RWPE2 (cell line): ENCODE results near the gene ZFYVE27.

Source experiments
- ATAC-seq: fragments of 200-7000 bp; cut with Tn5 transposase; 3 replicates; pipeline ENCODE4 v1.9.1; 2021; ENCODE audit warnings: low read depth
- DNase-seq: peaks from one replicate; pipeline ENCODE4 v3.0.0-alpha.2; 2020; ENCODE audit warnings: low spot score
- H3K27ac ChIP-seq: fragments of 450-650 bp; 2 replicates; pipeline ENCODE4 v1.5.1; 2017; ENCODE audit warnings: mild to moderate bottlenecking; ENCODE audit not compliant: poor library complexity, severe bottlenecking
- H3K27me3 ChIP-seq: fragments of 250-450 bp; sonication (Bioruptor Pico); 2 replicates; pipeline ENCODE4 v1.5.1; 2021; ENCODE audit warnings: mild to moderate bottlenecking, moderate library complexity; ENCODE audit not compliant: insufficient read depth, poor library complexity, severe bottlenecking
- H3K36me3 ChIP-seq: fragments of 250-450 bp; sonication (Bioruptor Pico); 2 replicates; pipeline ENCODE4 v1.5.1; 2020; ENCODE audit warnings: low read depth, mild to moderate bottlenecking, moderate library complexity
- H3K4me1 ChIP-seq: fragments of 250-450 bp; sonication (Bioruptor Pico); 2 replicates; pipeline ENCODE4 v1.5.1; 2021; ENCODE audit warnings: mild to moderate bottlenecking, moderate library complexity; ENCODE audit not compliant: insufficient read depth, poor library complexity, severe bottlenecking
- H3K4me3 ChIP-seq: fragments of 250-450 bp; sonication (Bioruptor Pico); 2 replicates; pipeline ENCODE4 v1.5.1; 2021; ENCODE audit warnings: mild to moderate bottlenecking, moderate library complexity; ENCODE audit not compliant: severe bottlenecking
- H3K9me3 ChIP-seq: fragments of 250-450 bp; sonication (Bioruptor Pico); 2 replicates; pipeline ENCODE4 v1.5.1; 2021; ENCODE audit warnings: mild to moderate bottlenecking, moderate library complexity; ENCODE audit not compliant: severe bottlenecking
- TF ChIP-seq, protein P1 (sequence below): fragments of 450-650 bp; IDR thresholded peaks from one replicate; pipeline ENCODE4 v1.5.1; 2017; ENCODE audit warnings: mild to moderate bottlenecking, moderate library complexity; ENCODE audit not compliant: poor library complexity, severe bottlenecking

ZFYVE27 gene

DNA sequence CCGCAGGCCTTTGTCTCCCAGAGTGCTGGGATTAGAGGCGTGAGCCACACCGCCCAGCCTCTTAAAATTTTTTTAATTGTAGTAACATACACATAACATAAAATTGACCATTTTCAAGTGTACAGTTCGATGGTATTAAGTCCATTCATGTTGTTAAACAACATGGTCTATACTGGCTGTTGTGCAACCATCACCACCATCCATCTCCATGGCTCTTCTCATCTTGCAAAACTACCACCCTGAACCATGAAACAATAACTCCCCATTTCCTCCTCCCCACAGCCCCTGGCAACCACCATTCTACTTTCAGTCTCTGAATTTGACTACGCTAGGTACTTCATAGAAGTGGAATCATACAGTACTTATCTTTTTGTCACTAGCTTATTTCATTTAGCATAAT, 7.9 kb upstream of the ZFYVE27 start:
- H3K27me3 ChIP-seq, result no peaks in the 10 kb centered on the region
- H3K9me3 ChIP-seq, result no peaks in the 10 kb centered on the region
- peaks cover 15% of the 10 kb centered on the region for H3K4me1 ChIP-seq
- H3K4me3 ChIP-seq, result no peak overlapping the region
- ATAC-seq (no peak), DNase-seq (no peak)
- TF ChIP-seq, protein P1, sequence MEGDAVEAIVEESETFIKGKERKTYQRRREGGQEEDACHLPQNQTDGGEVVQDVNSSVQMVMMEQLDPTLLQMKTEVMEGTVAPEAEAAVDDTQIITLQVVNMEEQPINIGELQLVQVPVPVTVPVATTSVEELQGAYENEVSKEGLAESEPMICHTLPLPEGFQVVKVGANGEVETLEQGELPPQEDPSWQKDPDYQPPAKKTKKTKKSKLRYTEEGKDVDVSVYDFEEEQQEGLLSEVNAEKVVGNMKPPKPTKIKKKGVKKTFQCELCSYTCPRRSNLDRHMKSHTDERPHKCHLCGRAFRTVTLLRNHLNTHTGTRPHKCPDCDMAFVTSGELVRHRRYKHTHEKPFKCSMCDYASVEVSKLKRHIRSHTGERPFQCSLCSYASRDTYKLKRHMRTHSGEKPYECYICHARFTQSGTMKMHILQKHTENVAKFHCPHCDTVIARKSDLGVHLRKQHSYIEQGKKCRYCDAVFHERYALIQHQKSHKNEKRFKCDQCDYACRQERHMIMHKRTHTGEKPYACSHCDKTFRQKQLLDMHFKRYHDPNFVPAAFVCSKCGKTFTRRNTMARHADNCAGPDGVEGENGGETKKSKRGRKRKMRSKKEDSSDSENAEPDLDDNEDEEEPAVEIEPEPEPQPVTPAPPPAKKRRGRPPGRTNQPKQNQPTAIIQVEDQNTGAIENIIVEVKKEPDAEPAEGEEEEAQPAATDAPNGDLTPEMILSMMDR, result no peak
- no peaks in the 10 kb centered on the region for H3K36me3 ChIP-seq
- H3K27ac ChIP-seq, result no peak overlapping the region

DNA sequence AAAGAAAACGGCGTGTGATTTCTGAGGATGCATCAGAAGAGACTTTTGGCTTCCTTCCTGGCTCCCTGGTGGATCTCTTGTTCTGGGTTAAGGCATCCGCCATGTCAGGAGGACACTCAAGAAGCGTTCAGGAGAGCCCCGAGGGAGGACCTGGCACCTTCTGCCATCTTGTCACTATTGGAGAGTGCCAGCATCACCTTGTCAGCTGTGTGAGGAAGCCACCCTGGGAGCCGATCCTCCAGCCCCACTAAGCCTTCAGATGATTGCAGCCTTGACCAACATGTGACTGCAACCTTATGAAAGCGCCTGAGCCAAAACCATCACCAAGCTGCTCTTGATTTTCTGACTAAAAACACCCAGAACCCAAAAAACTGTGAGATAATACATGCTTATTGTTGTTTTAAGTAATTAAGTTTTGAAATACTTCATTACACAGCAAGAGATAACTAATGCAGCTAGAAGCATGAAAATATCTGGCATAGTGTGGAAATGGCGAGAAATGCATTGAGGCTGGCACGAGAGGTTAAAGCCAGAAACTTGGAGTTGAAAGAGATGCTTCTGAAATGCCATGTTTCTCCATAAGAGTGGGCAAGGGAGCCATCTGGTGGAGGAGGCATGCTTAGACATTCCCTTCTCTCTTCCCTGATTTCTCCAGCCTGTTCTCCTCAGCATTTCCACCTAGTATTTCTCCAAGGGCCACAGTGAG, 5.4 kb upstream of the ZFYVE27 start:
- peaks cover under 1% of the 10 kb centered on the region for H3K4me1 ChIP-seq
- H3K27ac ChIP-seq, result no peak overlapping the region
- no peaks in the 10 kb centered on the region for H3K27me3 ChIP-seq
- no peak overlapping the region for H3K4me3 ChIP-seq
- TF ChIP-seq, protein P1, result peak; percentile 90
- no peaks in the 10 kb centered on the region for H3K9me3 ChIP-seq
- no peaks in the 10 kb centered on the region for H3K36me3 ChIP-seq
- no peak for DNase-seq
- ATAC-seq, result peak; percentile 76

DNA sequence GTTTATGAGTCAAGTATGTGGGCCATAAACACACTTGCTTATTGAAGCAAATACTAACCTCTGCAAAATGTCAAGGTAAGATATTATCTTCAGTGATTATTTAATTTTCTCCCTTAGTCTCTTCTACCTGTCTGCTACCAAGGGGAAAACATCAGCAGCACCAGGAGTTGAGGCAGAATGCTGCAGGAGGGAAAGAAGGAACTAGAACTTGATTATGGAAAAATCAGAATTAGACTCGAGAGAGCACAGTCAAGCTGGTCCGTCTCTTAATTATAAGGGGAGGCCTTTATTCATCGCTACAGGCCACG, 4.9 kb upstream of the ZFYVE27 start:
- Histone ChIP-seq H3K9me3 (no peaks in the 10 kb centered on the region), H3K27me3 (no peaks in the 10 kb centered on the region), H3K4me3 (no peak overlapping the region), H3K4me1 (no peaks in the 10 kb centered on the region), H3K36me3 (no peaks in the 10 kb centered on the region), H3K27ac (no peak overlapping the region)
- no peak for ATAC-seq
- DNase-seq, result no peak
- TF ChIP-seq, protein P1, result peak; percentile 69

DNA sequence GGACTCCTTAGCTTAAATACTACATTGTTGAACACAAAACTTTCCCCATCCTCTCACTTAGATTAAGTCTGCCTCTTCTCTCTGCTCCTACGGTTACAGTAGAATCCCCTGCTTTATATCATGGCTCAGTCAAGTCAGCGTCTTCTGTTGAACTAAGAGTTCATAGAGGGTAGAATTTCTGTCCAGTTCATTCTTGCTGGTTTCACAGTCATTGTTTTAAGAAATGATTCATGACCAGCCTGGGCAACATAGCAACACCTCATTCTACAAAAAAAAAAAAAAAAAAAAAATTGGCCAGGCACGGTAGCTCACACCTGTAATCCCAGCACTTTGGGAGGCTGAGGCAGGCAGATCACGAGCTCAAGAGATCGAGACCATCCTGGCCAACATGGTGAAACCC, 3.7 kb upstream of the ZFYVE27 start:
- TF ChIP-seq, protein P1, result no peak

DNA sequence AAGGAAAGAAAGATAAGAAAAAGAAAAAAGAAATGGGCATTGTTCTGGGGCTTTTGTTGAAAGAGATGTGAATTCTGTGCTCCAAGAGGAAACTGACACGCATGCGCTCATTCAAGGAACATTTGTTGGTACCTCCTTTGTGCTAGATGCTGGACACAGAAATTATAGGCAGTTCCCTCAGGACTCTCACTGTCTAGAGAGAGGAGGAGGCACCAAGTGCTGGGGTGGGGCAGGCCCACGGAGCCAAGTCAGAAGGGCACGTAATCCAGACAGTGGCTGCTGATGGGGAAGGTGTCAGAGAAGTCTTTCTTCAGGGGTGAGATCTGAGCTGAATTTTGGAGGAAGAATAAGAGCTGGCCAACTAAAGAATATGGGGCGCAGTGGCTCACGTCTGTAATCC, 2.9 kb upstream of the ZFYVE27 start:
- H3K4me1 ChIP-seq, result peaks cover 5% of the 10 kb centered on the region
- TF ChIP-seq, protein P1, result no peak
- H3K36me3 ChIP-seq, result peaks cover 6% of the 10 kb centered on the region
- H3K9me3 ChIP-seq, result no peaks in the 10 kb centered on the region
- DNase-seq (no peak), ATAC-seq (no peak)
- no peak overlapping the region for H3K27ac ChIP-seq
- no peaks in the 10 kb centered on the region for H3K27me3 ChIP-seq
- H3K4me3 ChIP-seq, result no peak overlapping the region

More for the DNA sequence above, 3.7 kb upstream of the ZFYVE27 start:
- Histone ChIP-seq H3K4me3 (no peak overlapping the region), H3K9me3 (no peaks in the 10 kb centered on the region), H3K27ac (no peak overlapping the region), H3K27me3 (no peaks in the 10 kb centered on the region), H3K4me1 (peaks cover 4% of the 10 kb centered on the region), H3K36me3 (no peaks in the 10 kb centered on the region)
- ATAC-seq, result no peak
- no peak for DNase-seq
